Activated CD8-positive, alpha-beta T cell treated with anti-CD3 and anti-CD28 coated beads for 36 hours (primary cell): ENCODE results near the gene LAMA3. TPM values are rescaled to one million over a fixed set of nuclear protein-coding genes. Genes with fewer than 3 reads are reported as not detected.

Experiments
- ATAC-seq: fragments of 200-7000 bp; cut with Tn5 transposase; one replicate; pipeline ENCODE4 v1.10.0; 2021; ENCODE audit warnings: mild to moderate bottlenecking, moderate library complexity
- CTCF ChIA-PET: fragments of 350-600 bp; sonication (Branson Sonifier 250); formaldehyde crosslinking; loops from one replicate; lab custom pipeline; 2021; ENCODE audit warnings: antibody characterized with exemption; lab: Charles Lee
- POLR2A ChIA-PET: fragments of 350-600 bp; sonication (Branson Sonifier 250); formaldehyde crosslinking; loops from one replicate; lab custom pipeline; 2021; ENCODE audit warnings: antibody characterized with exemption; lab: Charles Lee
- DNase-seq: peaks from one replicate; pipeline ENCODE4 v3.0.0-alpha.2; 2020
- H3K27ac Mint-ChIP-seq: one replicate; pipeline ENCODE4 v1.8.0; 2021; ENCODE audit warnings: mild to moderate bottlenecking, mixed read lengths
- H3K27me3 Mint-ChIP-seq: one replicate; pipeline ENCODE4 v1.8.0; 2021; ENCODE audit warnings: mixed read lengths
- H3K36me3 Mint-ChIP-seq: one replicate; pipeline ENCODE4 v1.8.0; 2021; ENCODE audit warnings: low read depth, mixed read lengths
- H3K4me1 Mint-ChIP-seq: one replicate; pipeline ENCODE4 v1.8.0; 2021; ENCODE audit warnings: low read depth, mixed read lengths
- H3K4me3 Mint-ChIP-seq: one replicate; pipeline ENCODE4 v1.8.0; 2021; ENCODE audit warnings: mild to moderate bottlenecking, moderate library complexity, mixed read lengths
- H3K9me3 Mint-ChIP-seq: one replicate; pipeline ENCODE4 v1.8.0; 2021; ENCODE audit warnings: mixed read lengths
- intact Hi-C: fragments of 100-400 bp; cut with micrococcal nuclease; formaldehyde crosslinking; loops from one replicate; pipeline ENCODE4 v1.10.0; 2022
- total RNA-seq, 2 experiments: library from RNA; stranded (reverse); gene quantifications; one replicate each; pipeline ENCODE4 v1.2.3, GENCODE V29; 2021
- TF ChIP-seq, protein P1 (sequence below): fragments of 200-600 bp; IDR thresholded peaks from one replicate; pipeline ENCODE4 v1.8.0; 2022; ENCODE audit warnings: antibody characterized with exemption, mild to moderate bottlenecking

Gene LAMA3
- total RNA-seq, 2 experiments from 2014 or later, result 0.05 TPM; not detected in 1

DNA sequence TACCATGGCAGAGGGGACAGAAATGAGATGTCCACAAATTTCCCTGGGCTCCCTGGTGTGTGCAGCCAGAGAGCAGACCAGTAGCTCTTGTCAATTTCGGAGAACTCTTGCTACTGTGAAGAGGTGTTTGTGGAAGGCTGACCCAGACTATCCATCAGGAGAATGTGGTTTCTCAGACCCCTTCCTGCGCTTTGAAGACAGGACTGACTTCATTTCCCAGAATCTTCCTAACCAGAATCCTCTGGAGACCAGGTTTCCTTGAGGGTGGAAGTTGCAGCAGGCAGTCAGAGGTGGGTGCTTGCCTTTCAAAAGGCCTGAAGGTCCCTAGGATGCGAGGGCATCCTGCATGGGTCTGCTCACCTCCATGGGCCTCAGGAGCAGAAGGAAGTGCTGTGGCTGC lies 121.9 kb downstream of the LAMA3 start:
- Mint-ChIP-seq H3K9me3 (no peaks in the 10 kb centered on the region), H3K4me3 (no peak overlapping the region), H3K27ac (no peak overlapping the region), H3K36me3 (no peaks in the 10 kb centered on the region), H3K4me1 (peaks cover 25% of the 10 kb centered on the region), H3K27me3 (no peaks in the 10 kb centered on the region)
- ATAC-seq (no peak), DNase-seq (no peak)
- TF ChIP-seq, protein P1, sequence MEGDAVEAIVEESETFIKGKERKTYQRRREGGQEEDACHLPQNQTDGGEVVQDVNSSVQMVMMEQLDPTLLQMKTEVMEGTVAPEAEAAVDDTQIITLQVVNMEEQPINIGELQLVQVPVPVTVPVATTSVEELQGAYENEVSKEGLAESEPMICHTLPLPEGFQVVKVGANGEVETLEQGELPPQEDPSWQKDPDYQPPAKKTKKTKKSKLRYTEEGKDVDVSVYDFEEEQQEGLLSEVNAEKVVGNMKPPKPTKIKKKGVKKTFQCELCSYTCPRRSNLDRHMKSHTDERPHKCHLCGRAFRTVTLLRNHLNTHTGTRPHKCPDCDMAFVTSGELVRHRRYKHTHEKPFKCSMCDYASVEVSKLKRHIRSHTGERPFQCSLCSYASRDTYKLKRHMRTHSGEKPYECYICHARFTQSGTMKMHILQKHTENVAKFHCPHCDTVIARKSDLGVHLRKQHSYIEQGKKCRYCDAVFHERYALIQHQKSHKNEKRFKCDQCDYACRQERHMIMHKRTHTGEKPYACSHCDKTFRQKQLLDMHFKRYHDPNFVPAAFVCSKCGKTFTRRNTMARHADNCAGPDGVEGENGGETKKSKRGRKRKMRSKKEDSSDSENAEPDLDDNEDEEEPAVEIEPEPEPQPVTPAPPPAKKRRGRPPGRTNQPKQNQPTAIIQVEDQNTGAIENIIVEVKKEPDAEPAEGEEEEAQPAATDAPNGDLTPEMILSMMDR, result no peak
- intact Hi-C loops, result loop anchor here (5.0 kb wide), 1 partner anchor 189 kb away; no protein-coding TSS in a partner anchor
- ChIA-PET POLR2A (no interaction called here), CTCF (interaction anchor here (0.9 to 2.7 kb wide), 12 partner anchors 10 to 295 kb away, joined by 3 to 10 read pairs (median 4); no protein-coding TSS in a partner anchor)

DNA sequence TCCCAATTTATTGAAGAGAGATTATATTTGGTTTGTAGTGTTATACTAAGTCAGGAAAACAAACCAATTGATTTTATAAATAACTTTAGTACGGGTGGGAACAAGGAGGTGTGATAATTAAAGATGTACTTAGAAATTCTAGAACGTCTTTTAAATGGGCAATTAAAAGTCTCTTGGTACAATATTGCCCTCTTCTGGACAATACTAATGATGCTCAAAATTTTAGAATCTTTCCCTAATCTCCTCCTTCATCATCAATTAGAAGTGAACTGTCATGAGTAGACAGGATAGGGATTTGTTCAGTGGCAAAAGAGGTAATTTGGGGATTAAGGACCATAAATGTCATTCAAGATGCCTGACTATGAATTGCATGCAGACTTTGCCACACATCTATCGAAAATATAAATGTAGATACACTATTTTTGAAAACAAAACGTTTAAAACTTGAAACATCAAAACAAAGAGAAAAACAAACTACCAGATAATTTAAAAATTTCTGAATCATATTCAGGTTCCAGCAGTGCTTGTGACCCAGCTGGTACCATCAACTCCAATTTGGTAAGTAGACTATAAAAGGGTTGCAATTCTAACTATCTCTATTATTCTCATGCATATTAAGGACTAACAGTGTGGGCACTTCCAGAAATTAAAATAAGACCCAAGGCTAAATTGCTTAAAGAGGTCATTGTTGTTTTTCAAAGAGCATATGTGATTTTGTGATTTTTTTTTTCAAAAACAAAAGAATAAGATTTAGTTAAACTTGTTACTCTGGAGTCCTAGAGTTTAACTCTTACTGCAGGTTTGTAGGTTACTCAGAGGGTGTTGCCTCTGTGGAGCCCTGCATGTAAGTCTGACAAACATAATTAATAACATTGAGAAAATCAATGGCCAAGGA lies 123.5 kb downstream of the LAMA3 start:
- Mint-ChIP-seq H3K27me3 (no peaks in the 10 kb centered on the region), H3K9me3 (no peaks in the 10 kb centered on the region), H3K36me3 (no peaks in the 10 kb centered on the region), H3K27ac (no peak overlapping the region), H3K4me3 (no peak overlapping the region), H3K4me1 (peaks cover 25% of the 10 kb centered on the region)
- no peak for DNase-seq
- ChIA-PET POLR2A (no interaction called here), CTCF (interaction anchor here (0.6 to 2.7 kb wide), 14 partner anchors 8 to 316 kb away, joined by 3 to 10 read pairs (median 4); no protein-coding TSS in a partner anchor)
- no peak for ATAC-seq
- TF ChIP-seq, protein P1, result peak; percentile 72
- intact Hi-C loops, result loop anchor here (5.0 kb wide), 1 partner anchor 190 kb away; no protein-coding TSS in a partner anchor

DNA sequence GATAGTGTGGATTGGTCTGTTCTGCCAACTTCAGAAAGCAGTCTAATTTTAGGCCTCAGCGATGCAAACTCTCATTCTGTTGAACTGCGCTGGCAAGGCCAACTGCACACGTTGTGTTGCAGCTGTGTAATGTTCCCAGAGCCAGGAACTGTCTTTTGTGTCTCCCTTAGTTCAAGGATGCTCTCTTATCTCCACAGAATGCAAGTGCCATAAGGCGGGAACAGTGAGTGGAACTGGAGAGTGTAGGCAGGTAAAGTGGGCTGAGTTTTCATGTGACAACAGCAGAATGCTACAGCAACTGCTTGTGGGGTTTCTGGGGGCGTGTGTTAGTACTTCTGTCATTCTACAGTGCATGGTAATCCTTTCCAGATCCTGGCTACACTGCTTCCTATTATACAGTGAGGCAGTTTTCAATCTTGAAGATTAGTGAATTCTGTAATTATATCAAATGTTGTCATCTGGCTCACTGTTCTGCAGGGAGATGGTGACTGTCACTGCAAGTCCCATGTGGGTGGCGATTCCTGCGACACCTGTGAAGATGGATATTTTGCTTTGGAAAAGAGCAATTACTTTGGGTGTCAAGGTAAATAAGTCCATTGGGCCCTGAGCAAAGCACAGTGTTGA lies 125.8 kb downstream of the LAMA3 start:
- no peak overlapping the region for H3K27ac Mint-ChIP-seq

DNA sequence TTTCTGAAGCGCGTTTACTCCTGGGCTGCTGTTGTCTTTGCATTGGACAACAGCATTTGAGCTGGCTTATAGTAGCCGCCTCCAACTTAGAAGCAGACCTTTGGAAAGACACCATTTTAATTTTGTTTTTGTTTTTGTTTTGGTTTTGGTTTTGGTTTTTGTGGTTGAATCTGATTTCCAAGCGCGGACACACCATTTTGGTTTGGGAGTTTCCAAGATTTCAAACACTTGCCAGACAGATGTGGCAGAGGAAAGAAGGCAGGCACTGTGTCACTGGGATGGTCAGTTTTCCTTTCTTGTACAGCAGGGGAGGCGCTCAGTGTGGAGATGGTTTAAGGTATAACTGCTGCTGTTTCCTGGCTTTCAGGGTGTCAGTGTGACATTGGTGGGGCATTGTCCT lies 126.8 kb downstream of the LAMA3 start:
- Mint-ChIP-seq H3K4me1 (peaks cover 9% of the 10 kb centered on the region), H3K27ac (no peak overlapping the region), H3K36me3 (no peaks in the 10 kb centered on the region), H3K9me3 (no peaks in the 10 kb centered on the region), H3K4me3 (no peak overlapping the region), H3K27me3 (no peaks in the 10 kb centered on the region)
- no peak for ATAC-seq
- CTCF ChIA-PET, result interaction anchor here (1.1 kb wide), 1 partner anchor 103 kb away, joined by 5 read pairs; no protein-coding TSS in a partner anchor
- intact Hi-C loops, result no loop called here
- TF ChIP-seq, protein P1, result no peak
- POLR2A ChIA-PET, result no interaction called here
- DNase-seq, result no peak

More for the DNA sequence above, 125.8 kb downstream of the LAMA3 start:
- no peak overlapping the region for H3K4me3 Mint-ChIP-seq
- H3K27me3 Mint-ChIP-seq, result no peaks in the 10 kb centered on the region
- TF ChIP-seq, protein P1, result no peak
- H3K36me3 Mint-ChIP-seq, result no peaks in the 10 kb centered on the region
- H3K4me1 Mint-ChIP-seq, result peaks cover 16% of the 10 kb centered on the region
- intact Hi-C loops, result loop anchor here (5.0 kb wide), 1 partner anchor 193 kb away; no protein-coding TSS in a partner anchor
- DNase-seq (no peak), ATAC-seq (no peak)
- ChIA-PET CTCF (interaction anchor here (1.1 to 1.7 kb wide), 4 partner anchors 20 to 193 kb away, joined by 3 to 6 read pairs (median 4); no protein-coding TSS in a partner anchor), POLR2A (no interaction called here)
- H3K9me3 Mint-ChIP-seq, result no peaks in the 10 kb centered on the region
